WERI-Rb-1 (cell line): ENCODE measurements around the gene NME9.
A peak's percentile ranks its signal among the peaks of the same experiment; 100 is the strongest.

Experiments
- DNase-seq: peaks from one replicate; pipeline ENCODE4 v3.0.0-alpha.2; 2020
- H3K27ac ChIP-seq: fragments of 250-450 bp; sonication (Bioruptor Pico); 2 replicates; pipeline ENCODE4 v1.5.1; 2020; ENCODE audit warnings: mild to moderate bottlenecking, moderate library complexity
- H3K27me3 ChIP-seq: fragments of 250-450 bp; sonication (Bioruptor Pico); 2 replicates; pipeline ENCODE4 v1.5.1; 2021; ENCODE audit warnings: mild to moderate bottlenecking, low read depth, moderate library complexity; ENCODE audit not compliant: insufficient read depth, severe bottlenecking
- H3K36me3 ChIP-seq: fragments of 250-450 bp; sonication (Bioruptor Pico); 2 replicates; pipeline ENCODE4 v1.5.1; 2020; ENCODE audit warnings: mild to moderate bottlenecking, moderate library complexity
- H3K4me3 ChIP-seq: 2 replicates; pipeline ENCODE4 v1.5.1; 2011; ENCODE audit warnings: low read depth, mild to moderate bottlenecking, control low read depth, low read length
- H3K9me3 ChIP-seq: fragments of 250-450 bp; sonication (Bioruptor Pico); 2 replicates; pipeline ENCODE4 v1.5.1; 2021; ENCODE audit warnings: mild to moderate bottlenecking, moderate library complexity; ENCODE audit not compliant: severe bottlenecking
- CTCF ChIP-seq: IDR thresholded peaks from 2 replicates; pipeline ENCODE4 v1.5.1; 2011; ENCODE audit warnings: low read depth, mild to moderate bottlenecking, control low read depth, inconsistent platforms, low read length

NME9 gene

GRCh38 chr3:138297876-138298275 lies 31.8 kb downstream of the NME9 start:
- peaks cover 13% of the 10 kb centered on the region for H3K36me3 ChIP-seq
- H3K27ac ChIP-seq = no peak overlapping the region
- H3K4me3 ChIP-seq = no peak overlapping the region
- DNase-seq = no peak
- no peak for TF ChIP-seq CTCF
- H3K9me3 ChIP-seq = no peaks in the 10 kb centered on the region
- H3K27me3 ChIP-seq = no peaks in the 10 kb centered on the region

GRCh38 chr3:138297059-138297607 lies 32.5 kb downstream of the NME9 start:
- peaks cover 20% of the 10 kb centered on the region for H3K36me3 ChIP-seq
- no peak for TF ChIP-seq CTCF
- no peak overlapping the region for H3K4me3 ChIP-seq

GRCh38 chr3:138296639-138297038 lies 33.0 kb downstream of the NME9 start:
- no peak overlapping the region for H3K27ac ChIP-seq
- no peaks in the 10 kb centered on the region for H3K9me3 ChIP-seq
- peaks cover 25% of the 10 kb centered on the region for H3K36me3 ChIP-seq
- H3K4me3 ChIP-seq = no peak overlapping the region
- no peak for DNase-seq
- no peaks in the 10 kb centered on the region for H3K27me3 ChIP-seq
- no peak for TF ChIP-seq CTCF

More at GRCh38 chr3:138297059-138297607, 32.5 kb downstream of the NME9 start:
- no peak for DNase-seq
- Histone ChIP-seq H3K9me3 (no peaks in the 10 kb centered on the region), H3K27ac (no peak overlapping the region), H3K27me3 (no peaks in the 10 kb centered on the region)

GRCh38 chr3:138289701-138290100 lies 40.0 kb downstream of the NME9 start:
- peaks cover 54% of the 10 kb centered on the region for H3K36me3 ChIP-seq
- no peak overlapping the region for H3K27ac ChIP-seq
- DNase-seq = no peak
- H3K9me3 ChIP-seq = no peaks in the 10 kb centered on the region
- no peaks in the 10 kb centered on the region for H3K27me3 ChIP-seq
- no peak for TF ChIP-seq CTCF
- no peak overlapping the region for H3K4me3 ChIP-seq

GRCh38 chr3:138289260-138289659 lies 40.4 kb downstream of the NME9 start:
- DNase-seq = no peak
- H3K27me3 ChIP-seq = no peaks in the 10 kb centered on the region
- H3K27ac ChIP-seq = no peak overlapping the region
- TF ChIP-seq CTCF = no peak
- peaks cover 55% of the 10 kb centered on the region for H3K36me3 ChIP-seq
- H3K9me3 ChIP-seq = no peaks in the 10 kb centered on the region
- no peak overlapping the region for H3K4me3 ChIP-seq

- TF ChIP-seq CTCF = peak; percentile 31; the same call in 1 of the 2 replicates
- H3K4me3 ChIP-seq = no peak overlapping the region
Measured at GRCh38 chr3:138284957-138285477, 44.6 kb downstream of the NME9 start.

More at GRCh38 chr3:138284957-138285477, 44.6 kb downstream of the NME9 start:
- no peak overlapping the region for H3K27ac ChIP-seq
- H3K27me3 ChIP-seq = no peaks in the 10 kb centered on the region
- H3K36me3 ChIP-seq = peaks cover 37% of the 10 kb centered on the region
- H3K9me3 ChIP-seq = no peaks in the 10 kb centered on the region
- no peak for DNase-seq
